Left ventricle myocardium inferior (tissue), 1 donor: ENCODE measurements around the gene SLC26A11. TPM values are rescaled to one million over a fixed set of nuclear protein-coding genes. Genes with fewer than 3 reads are reported as not detected.
"Not testable (repeated sequence)": the region's sequence is repeated elsewhere in the genome, so short reads cannot be mapped to it uniquely, and the experiment has no call there.

Experiments
- DNase-seq: peaks from one replicate; pipeline ENCODE4 v3.0.0-alpha.2; 2020
- H3K27ac ChIP-seq: fragments of 200-600 bp; replicated peaks from 2 replicates; pipeline ENCODE4 v1.8.0; 2021
- H3K27me3 ChIP-seq: fragments of 200-600 bp; 2 replicates; pipeline ENCODE4 v1.8.0; 2021; ENCODE audit warnings: low read depth
- H3K36me3 ChIP-seq: fragments of 200-600 bp; 2 replicates; pipeline ENCODE4 v1.8.0; 2021
- H3K4me1 ChIP-seq: fragments of 200-600 bp; 2 replicates; pipeline ENCODE4 v1.8.0; 2021
- H3K4me3 ChIP-seq: fragments of 200-600 bp; 2 replicates; pipeline ENCODE4 v1.8.0; 2021; ENCODE audit warnings: mild to moderate bottlenecking, moderate library complexity
- H3K9me3 ChIP-seq: fragments of 200-600 bp; replicated peaks from 2 replicates; pipeline ENCODE4 v1.8.0; 2021
- intact Hi-C: fragments of 100-400 bp; cut with micrococcal nuclease; formaldehyde crosslinking; loops from one replicate; pipeline ENCODE4 v1.11.0; 2022
- total RNA-seq: library from RNA; stranded (reverse); fragmentation: NEBNext Ultra II Directional; extraction: Animal tissue kit (Norgen Biotek cat#: 25700); gene quantifications from one replicate; pipeline ENCODE4 v1.2.1, GENCODE V29; 2021
- TF ChIP-seq, protein P1 (sequence below): fragments of 200-600 bp; IDR thresholded peaks from 2 replicates; pipeline ENCODE4 v1.8.0; 2021; ENCODE audit warnings: antibody characterized with exemption, mild to moderate bottlenecking, borderline replicate concordance
- donor health status: DM: no; HTN: yes; CAD: no; lungs with severe emphysema.

The SLC26A11 gene
- total RNA-seq, 1 donor from 2014 or later: 4.1 TPM

GRCh38 chr17:80270104-80270503 is 49.9 kb downstream of the SLC26A11 start:
- DNase-seq: no peak
- no peak overlapping the region for H3K27ac ChIP-seq
- no peaks in the 10 kb centered on the region for H3K27me3 ChIP-seq
- peaks cover 9% of the 10 kb centered on the region for H3K4me1 ChIP-seq
- H3K9me3 ChIP-seq: no peaks in the 10 kb centered on the region
- peaks cover 43% of the 10 kb centered on the region for H3K36me3 ChIP-seq
- TF ChIP-seq, protein P1, sequence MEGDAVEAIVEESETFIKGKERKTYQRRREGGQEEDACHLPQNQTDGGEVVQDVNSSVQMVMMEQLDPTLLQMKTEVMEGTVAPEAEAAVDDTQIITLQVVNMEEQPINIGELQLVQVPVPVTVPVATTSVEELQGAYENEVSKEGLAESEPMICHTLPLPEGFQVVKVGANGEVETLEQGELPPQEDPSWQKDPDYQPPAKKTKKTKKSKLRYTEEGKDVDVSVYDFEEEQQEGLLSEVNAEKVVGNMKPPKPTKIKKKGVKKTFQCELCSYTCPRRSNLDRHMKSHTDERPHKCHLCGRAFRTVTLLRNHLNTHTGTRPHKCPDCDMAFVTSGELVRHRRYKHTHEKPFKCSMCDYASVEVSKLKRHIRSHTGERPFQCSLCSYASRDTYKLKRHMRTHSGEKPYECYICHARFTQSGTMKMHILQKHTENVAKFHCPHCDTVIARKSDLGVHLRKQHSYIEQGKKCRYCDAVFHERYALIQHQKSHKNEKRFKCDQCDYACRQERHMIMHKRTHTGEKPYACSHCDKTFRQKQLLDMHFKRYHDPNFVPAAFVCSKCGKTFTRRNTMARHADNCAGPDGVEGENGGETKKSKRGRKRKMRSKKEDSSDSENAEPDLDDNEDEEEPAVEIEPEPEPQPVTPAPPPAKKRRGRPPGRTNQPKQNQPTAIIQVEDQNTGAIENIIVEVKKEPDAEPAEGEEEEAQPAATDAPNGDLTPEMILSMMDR: no peak
- H3K4me3 ChIP-seq: no peak overlapping the region
- intact Hi-C loops: no loop called here

DNA sequence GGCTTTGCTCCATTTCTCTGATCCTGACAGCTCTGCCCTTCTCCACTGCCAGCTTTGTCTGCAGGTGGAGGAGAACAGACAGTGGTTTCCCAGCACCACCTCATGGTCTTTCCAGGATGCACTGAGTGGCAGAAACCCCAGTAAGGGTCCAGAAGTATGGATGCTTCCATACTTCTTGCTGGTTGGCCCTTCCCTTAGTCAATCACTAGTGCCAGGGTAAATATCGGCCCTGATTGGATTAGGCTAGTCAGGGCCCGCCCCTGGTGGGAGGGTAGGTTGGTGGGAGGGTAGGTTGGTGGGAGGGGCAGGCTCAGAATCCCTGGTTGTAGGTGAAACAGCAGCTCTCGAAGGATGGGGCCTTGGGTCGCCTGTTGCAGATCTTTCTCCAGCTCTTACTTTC is 50.6 kb downstream of the SLC26A11 start:
- Histone ChIP-seq H3K4me3 (no peak overlapping the region), H3K27me3 (no peaks in the 10 kb centered on the region), H3K27ac (no peak overlapping the region), H3K36me3 (peaks cover 41% of the 10 kb centered on the region), H3K4me1 (peaks cover 2% of the 10 kb centered on the region), H3K9me3 (no peaks in the 10 kb centered on the region)
- no peak for DNase-seq
- intact Hi-C loops: no loop called here
- TF ChIP-seq, protein P1: no peak

DNA sequence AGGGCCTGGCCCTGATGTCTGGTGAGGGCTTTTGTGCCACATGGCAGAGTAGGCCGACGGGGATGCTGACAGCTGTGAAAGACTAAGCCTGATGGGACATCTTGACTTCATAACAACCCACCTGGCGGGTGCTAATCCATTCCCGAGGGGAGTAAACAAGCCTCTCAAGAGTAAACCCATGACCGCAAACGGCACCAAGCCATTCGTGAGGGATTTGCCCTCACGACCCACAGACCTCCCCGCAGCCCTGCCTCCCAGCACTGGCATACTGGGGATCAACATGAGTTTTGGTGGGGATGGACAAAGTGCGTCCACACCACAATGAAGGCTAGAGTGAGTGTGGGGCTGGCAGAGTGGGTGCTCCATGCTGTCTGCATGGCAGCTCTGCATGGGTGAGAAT is 52.1 kb downstream of the SLC26A11 start:
- Histone ChIP-seq H3K27me3 (no peaks in the 10 kb centered on the region), H3K9me3 (no peaks in the 10 kb centered on the region), H3K27ac (no peak overlapping the region), H3K36me3 (peaks cover 37% of the 10 kb centered on the region), H3K4me1 (peaks cover 13% of the 10 kb centered on the region), H3K4me3 (no peak overlapping the region)
- intact Hi-C loops: no loop called here
- no peak for DNase-seq
- TF ChIP-seq, protein P1: no peak

DNA sequence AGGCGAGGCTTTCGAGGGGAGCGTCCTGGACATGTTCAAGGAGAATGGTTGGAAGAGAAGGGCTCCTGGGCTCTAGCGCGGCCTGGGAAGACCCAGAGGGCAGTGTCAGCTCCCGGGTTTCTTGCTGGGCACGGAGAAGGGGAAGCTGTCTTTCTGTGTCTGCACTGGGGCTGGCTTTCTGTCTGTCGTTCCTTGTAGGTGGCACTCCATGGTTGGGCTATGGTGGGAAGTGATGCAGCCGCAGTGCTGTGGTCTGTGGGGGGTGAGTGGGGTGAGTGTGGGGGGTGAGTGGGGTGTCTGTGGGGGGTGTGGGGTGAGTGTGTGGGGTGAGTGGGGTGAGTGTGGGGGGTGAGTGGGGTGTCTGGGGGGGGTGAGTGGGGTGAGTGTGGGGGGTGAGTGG is 54.1 kb downstream of the SLC26A11 start:
- Histone ChIP-seq H3K9me3 (no peaks in the 10 kb centered on the region), H3K27me3 (no peaks in the 10 kb centered on the region), H3K4me3 (no peak overlapping the region), H3K4me1 (peaks cover 33% of the 10 kb centered on the region), H3K36me3 (peaks cover 39% of the 10 kb centered on the region), H3K27ac (no peak overlapping the region)
- no peak for DNase-seq
- TF ChIP-seq, protein P1: no peak
- intact Hi-C loops: no loop called here

DNA sequence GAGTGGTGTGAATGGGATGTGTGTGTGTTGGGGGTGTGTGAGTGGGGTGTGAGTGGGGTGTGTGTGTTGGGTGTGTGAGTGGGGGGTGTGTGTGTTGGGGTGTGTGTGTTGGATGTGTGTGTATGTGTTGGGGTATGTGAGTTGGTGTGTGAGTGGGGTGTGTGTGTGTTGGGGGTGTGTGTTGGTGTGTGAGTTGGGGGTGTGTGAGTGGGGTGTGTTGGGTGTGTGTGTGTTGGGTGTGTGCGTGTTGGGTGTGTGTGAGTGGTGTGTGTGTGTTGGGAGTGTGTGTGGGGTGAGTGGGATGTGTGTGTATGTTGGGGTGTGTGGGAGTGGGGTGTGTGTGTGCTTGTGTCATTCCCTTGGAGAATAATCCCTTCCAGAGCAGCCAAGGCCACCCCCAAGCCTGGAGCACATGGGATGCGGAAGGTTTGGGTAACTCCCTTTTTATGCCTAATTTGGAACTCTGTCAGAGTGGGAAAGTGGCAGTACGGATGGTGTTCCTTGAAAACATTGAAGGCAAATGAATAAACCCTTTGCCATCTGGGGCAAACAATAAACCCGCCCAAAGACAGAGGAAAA is 54.7 kb downstream of the SLC26A11 start:
- H3K36me3 ChIP-seq: peaks cover 34% of the 10 kb centered on the region
- peaks cover 39% of the 10 kb centered on the region for H3K4me1 ChIP-seq
- TF ChIP-seq, protein P1: no peak
- H3K9me3 ChIP-seq: no peaks in the 10 kb centered on the region
- no peak for DNase-seq
- intact Hi-C loops: no loop called here
- H3K27me3 ChIP-seq: no peaks in the 10 kb centered on the region
- H3K4me3 ChIP-seq: no peak overlapping the region
- no peak overlapping the region for H3K27ac ChIP-seq

- H3K4me3 ChIP-seq, DNase-seq, H3K9me3 ChIP-seq, H3K27me3 ChIP-seq, intact Hi-C loops, H3K27ac ChIP-seq: not testable (repeated sequence)
- peaks cover 30% of the 10 kb centered on the region for H3K36me3 ChIP-seq
- peaks cover 45% of the 10 kb centered on the region for H3K4me1 ChIP-seq
Measured at GRCh38 chr17:80275857-80276256, 55.6 kb downstream of the SLC26A11 start.
